Skeletal muscle tissue (tissue), 4 donors: ENCODE measurements around the gene KIT. TPM values are rescaled to one million over a fixed set of nuclear protein-coding genes. Genes with fewer than 3 reads are reported as not detected.

Source experiments
- H3K27ac ChIP-seq: one replicate; pipeline ENCODE4 v1.7.0; 2013; ENCODE audit warnings: mild to moderate bottlenecking, low read depth, low read length, inconsistent platforms
- H3K27me3 ChIP-seq, 3 donors: one replicate each; pipeline ENCODE4 v1.7.0; 2013; ENCODE audit warnings: low read length in 3 of 3; ENCODE audit not compliant: control insufficient read depth in 3 of 3, insufficient read depth in 3 of 3
- H3K36me3 ChIP-seq, 3 donors: one replicate each; pipeline ENCODE4 v1.7.0; 2013; ENCODE audit warnings: low read length in 3 of 3; ENCODE audit not compliant: control insufficient read depth in 3 of 3, insufficient read depth in 3 of 3
- H3K4me1 ChIP-seq, 3 donors: one replicate each; pipeline ENCODE4 v1.7.0; 2013; ENCODE audit warnings: low read length in 3 of 3, mild to moderate bottlenecking in 3 of 3; ENCODE audit not compliant: control insufficient read depth in 3 of 3, insufficient read depth in 3 of 3
- H3K4me3 ChIP-seq, 3 donors: one replicate each; pipeline ENCODE4 v1.7.0; 2013; ENCODE audit warnings: low read length in 3 of 3
- H3K9ac ChIP-seq, 3 donors: one replicate each; pipeline ENCODE4 v1.7.0; 2013; ENCODE audit warnings: low read length in 3 of 3, mild to moderate bottlenecking in 3 of 3, moderate library complexity in 2 of 3, low read depth in 1 of 3
- H3K9me3 ChIP-seq, 3 donors: one replicate each; pipeline ENCODE4 v1.7.0; 2013; ENCODE audit warnings: low read length in 3 of 3; ENCODE audit not compliant: control insufficient read depth in 3 of 3
- total RNA-seq: library from RNA; depleted of rRNA; stranded (reverse); fragments of >200 nt; gene quantifications from one replicate; pipeline ENCODE4 v1.2.3, GENCODE V29; 2014
- donor health status: Osteomylitis.

KIT gene
- total RNA-seq, 1 donor from 2014 or later, result 11.5 TPM

DNA sequence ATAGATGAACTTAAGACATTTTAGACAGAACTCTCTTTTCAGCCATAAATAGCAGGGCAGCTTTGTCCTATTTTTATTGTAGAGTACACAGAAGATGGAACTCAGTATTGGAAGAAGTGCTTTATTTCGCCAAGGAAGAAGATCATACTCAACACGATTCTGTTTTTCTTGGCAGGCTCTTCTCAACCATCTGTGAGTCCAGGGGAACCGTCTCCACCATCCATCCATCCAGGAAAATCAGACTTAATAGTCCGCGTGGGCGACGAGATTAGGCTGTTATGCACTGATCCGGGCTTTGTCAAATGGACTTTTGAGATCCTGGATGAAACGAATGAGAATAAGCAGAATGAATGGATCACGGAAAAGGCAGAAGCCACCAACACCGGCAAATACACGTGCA lies 37.6 kb downstream of the KIT start:
- Histone ChIP-seq H3K27ac (no peak overlapping the region), H3K4me1 (no peaks in the 10 kb centered on the region), H3K4me3 (no peak overlapping the region), H3K9me3 (no peaks in the 10 kb centered on the region), H3K36me3 (no peaks in the 10 kb centered on the region), H3K27me3 (peaks cover 0 to 2% (median 0%) of the 10 kb centered on the region in 3 donors), H3K9ac (no peak overlapping the region)

DNA sequence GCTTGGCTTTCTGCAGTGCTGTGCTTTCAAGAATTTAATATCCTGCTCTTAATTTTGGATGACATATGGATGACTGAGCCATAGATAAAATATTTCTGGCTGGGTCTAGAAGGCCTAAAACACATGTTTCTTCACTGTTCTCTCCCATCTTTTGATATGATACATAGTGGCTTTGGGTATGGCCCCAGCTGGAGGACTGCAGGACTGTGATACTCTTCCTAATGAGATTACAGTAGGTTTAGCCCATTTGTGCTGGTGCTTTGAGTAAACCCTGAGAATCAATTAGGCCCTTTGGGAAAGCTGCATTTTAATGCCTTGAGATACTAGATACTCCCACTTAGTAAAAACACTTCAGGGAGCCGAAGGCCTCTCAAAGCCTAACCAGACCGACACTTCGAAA lies 38.0 kb downstream of the KIT start:
- Histone ChIP-seq H3K4me1 (no peaks in the 10 kb centered on the region), H3K9ac (no peak overlapping the region), H3K36me3 (no peaks in the 10 kb centered on the region), H3K27ac (no peak overlapping the region), H3K9me3 (no peaks in the 10 kb centered on the region), H3K4me3 (no peak overlapping the region), H3K27me3 (peaks cover 0 to 2% (median 0%) of the 10 kb centered on the region in 3 donors)

DNA sequence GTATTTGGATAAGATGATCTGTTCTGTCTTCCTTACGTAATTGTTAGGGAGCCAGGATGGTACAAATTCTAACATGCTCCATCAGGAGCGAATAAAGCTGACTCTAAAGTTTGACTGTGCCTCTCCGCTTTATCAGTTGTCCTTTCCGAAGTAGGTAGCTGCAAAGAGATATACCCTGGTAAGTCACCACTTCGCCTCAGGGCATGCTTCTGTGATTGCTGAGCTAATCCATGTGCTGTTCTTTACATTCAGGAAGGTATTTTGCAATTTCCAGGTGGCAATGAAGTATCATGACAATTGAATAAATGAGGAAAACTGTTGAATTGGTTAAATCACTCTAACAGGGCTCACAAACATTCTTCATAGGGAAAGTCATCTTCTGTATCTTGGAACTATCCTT lies 38.9 kb downstream of the KIT start:
- Histone ChIP-seq H3K27ac (no peak overlapping the region), H3K36me3 (no peaks in the 10 kb centered on the region), H3K4me1 (no peaks in the 10 kb centered on the region), H3K9ac (no peak overlapping the region), H3K4me3 (no peak overlapping the region), H3K9me3 (no peaks in the 10 kb centered on the region), H3K27me3 (peaks cover 0 to 2% (median 0%) of the 10 kb centered on the region in 3 donors)

DNA sequence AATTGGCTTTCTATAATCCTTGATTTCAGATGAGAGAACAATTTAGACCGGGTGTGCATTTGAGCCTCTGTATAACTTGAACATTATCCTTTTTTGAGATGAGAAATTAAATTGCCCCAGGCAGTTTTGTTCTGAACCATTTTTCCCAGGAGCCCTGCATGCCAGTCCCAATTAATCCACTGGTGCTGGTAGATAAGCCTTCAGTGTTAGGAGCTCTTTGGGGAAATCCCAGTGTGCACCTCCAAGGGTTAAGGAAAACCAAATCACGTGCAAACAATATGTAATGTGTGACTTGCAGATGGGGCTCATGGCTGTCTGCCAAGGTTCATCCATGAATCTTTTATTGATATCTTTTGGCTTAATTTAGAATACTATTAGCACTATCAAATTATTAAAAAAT lies 43.2 kb downstream of the KIT start:
- Histone ChIP-seq H3K27ac (no peak overlapping the region), H3K4me1 (no peaks in the 10 kb centered on the region), H3K36me3 (no peaks in the 10 kb centered on the region), H3K9me3 (no peaks in the 10 kb centered on the region), H3K4me3 (no peak overlapping the region), H3K9ac (no peak overlapping the region), H3K27me3 (no peaks in the 10 kb centered on the region)

DNA sequence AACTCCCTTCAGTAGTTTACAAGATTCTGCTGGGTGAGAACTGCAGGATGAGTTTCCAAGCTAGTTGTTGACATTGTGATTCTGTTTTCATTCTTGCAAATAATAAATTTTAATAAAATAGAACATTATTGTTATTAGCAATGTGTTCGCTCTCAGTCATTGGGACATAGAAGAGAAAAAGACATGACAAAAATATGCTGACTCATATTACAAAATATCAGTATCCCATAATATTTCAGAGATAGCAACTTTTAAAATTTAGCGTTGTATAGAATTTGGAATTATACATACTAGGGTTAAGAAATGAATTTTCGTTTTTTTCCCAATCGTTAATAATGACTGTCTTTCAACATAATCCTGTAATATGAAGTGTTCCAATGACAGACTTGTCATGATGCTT lies 45.4 kb downstream of the KIT start:
- H3K9ac ChIP-seq, result no peak overlapping the region
- H3K4me1 ChIP-seq, result no peaks in the 10 kb centered on the region
- no peak overlapping the region for H3K27ac ChIP-seq
- H3K36me3 ChIP-seq, result no peaks in the 10 kb centered on the region
- H3K9me3 ChIP-seq, result no peaks in the 10 kb centered on the region
- H3K27me3 ChIP-seq, result no peaks in the 10 kb centered on the region
- no peak overlapping the region for H3K4me3 ChIP-seq

DNA sequence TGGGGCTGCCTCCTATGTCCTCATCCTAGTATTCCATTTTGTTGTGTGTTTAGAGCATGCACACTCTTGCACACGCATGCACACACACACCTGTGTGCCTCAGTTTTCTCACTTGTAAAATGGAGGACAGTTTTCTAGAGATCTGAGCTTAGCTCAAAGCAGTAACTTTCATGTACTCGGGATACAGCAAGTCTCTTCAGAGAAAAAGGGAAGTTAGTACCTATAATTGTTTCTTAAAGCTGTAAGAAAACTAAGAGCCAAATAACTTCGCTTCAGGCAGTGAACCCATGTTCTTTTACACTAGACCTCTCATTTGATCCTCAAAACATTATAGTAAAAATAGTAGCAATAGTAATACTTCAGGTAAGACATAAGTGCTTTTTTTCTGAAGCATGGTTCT lies 49.6 kb downstream of the KIT start:
- Histone ChIP-seq H3K4me3 (no peak overlapping the region), H3K4me1 (no peaks in the 10 kb centered on the region), H3K27me3 (no peaks in the 10 kb centered on the region), H3K9me3 (no peaks in the 10 kb centered on the region), H3K27ac (no peak overlapping the region), H3K36me3 (no peaks in the 10 kb centered on the region), H3K9ac (no peak overlapping the region)

DNA sequence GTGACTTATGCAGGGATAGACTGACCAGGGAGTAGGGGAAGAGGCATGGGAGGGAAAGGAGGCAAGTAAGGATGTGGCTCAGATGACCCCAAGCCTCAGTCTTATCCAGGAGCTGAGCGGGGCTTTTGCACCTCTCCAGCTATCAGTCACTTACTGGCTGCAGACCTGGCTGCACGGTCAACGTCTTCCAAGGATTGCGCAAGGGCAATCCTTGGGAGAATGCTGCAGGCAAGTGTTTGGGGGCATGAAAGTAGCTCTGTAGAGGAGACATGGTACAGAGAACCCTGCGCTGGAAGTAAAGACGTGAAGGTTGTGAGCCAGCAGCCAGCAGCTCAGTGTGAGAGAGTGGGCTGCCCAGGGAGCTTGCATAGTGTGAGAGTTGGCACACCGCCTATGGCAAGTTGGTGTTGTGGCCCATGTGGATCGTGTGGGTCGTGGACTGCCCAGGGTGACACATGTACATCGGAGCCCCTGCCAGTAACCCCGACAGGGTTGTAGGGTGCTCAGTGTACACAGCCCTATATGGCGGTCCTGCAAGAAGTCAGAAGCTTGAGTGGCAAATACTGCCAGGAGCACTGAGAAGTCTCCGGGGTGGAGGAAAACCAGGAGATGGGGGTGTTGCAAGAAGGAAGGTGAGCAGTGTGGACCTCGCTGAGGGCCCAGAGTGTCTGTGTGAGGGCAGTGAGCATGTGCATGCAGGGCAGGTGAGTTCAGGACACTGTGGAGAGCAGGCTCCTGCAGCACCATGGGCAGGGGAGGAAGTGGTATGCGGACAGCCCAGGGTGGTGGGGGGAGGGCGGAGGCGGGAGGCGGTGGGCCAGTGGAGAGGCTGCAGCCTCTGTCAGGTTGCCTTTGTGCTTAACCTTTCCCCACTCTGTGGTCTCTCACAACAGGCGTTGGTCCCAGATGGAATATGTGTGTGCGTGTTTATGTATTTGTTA lies 50.9 kb downstream of the KIT start:
- no peaks in the 10 kb centered on the region for H3K27me3 ChIP-seq
- H3K4me1 ChIP-seq, result no peaks in the 10 kb centered on the region
- H3K36me3 ChIP-seq, result no peaks in the 10 kb centered on the region
- H3K27ac ChIP-seq, result no peak overlapping the region
- H3K4me3 ChIP-seq, result no peak overlapping the region
- no peaks in the 10 kb centered on the region for H3K9me3 ChIP-seq
- H3K9ac ChIP-seq, result no peak overlapping the region

DNA sequence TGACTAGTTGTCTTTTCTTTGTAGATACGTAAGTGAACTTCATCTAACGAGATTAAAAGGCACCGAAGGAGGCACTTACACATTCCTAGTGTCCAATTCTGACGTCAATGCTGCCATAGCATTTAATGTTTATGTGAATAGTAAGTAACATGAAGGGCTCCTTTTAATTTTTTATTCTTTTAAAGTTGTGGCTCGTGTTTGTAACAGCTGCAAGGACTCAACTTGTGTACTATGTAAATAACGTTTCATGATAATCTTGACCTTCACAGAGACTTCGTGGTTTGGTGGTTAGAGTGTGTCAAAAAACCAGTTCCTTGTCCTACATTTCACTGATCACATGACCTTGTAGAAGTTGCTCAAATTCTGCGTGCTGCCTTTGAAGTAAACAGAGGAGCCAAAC lies 51.6 kb downstream of the KIT start:
- Histone ChIP-seq H3K27me3 (no peaks in the 10 kb centered on the region), H3K4me3 (no peak overlapping the region), H3K36me3 (no peaks in the 10 kb centered on the region), H3K27ac (no peak overlapping the region), H3K9ac (no peak overlapping the region), H3K4me1 (no peaks in the 10 kb centered on the region), H3K9me3 (no peaks in the 10 kb centered on the region)

DNA sequence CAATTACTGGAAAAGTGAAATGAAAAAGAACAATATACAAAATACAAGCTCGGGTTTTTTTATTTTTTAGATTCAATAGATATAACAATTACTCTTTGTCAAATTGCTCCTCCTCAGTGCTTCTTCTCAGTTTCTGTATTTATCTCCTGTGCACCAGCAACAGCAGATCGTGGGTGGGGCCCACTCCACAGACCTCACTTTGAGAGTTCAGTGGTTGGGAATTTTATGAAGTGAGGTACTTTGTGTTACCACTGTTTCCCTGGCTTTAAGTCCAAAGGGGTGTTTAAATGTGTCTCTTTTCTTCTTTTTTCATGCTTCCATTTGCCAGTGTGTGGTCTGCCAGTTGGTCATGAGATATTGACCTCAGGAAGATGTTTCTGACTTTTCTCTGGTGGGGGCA lies 54.4 kb downstream of the KIT start:
- Histone ChIP-seq H3K36me3 (no peaks in the 10 kb centered on the region), H3K9me3 (no peaks in the 10 kb centered on the region), H3K27me3 (no peaks in the 10 kb centered on the region), H3K4me1 (no peaks in the 10 kb centered on the region), H3K4me3 (no peak overlapping the region), H3K27ac (no peak overlapping the region), H3K9ac (no peak overlapping the region)

DNA sequence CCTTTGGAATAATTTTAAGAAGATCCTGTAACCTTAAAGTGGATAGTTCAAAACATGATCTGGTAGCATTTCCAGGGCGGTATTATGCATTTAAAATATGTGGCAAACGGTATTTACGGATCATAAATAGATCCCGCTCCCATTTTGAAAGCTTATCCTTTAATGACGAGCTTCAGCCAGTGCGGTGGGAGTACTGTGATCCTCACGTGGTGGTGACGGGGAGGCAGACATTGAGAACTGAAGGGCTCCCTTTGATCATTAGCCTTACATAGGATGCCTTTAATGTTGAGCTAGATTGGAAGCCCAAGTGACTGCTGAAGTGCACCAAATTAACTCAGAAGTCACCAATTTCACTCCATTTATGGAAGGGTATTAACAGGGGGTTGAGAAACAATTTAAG lies 56.9 kb downstream of the KIT start:
- Histone ChIP-seq H3K9ac (no peak overlapping the region), H3K4me1 (no peaks in the 10 kb centered on the region), H3K27me3 (no peaks in the 10 kb centered on the region)

More for the DNA sequence above, 56.9 kb downstream of the KIT start:
- Histone ChIP-seq H3K9me3 (no peaks in the 10 kb centered on the region), H3K27ac (no peak overlapping the region), H3K4me3 (no peak overlapping the region), H3K36me3 (no peaks in the 10 kb centered on the region)
